ENCODE measurements around the gene CDC27.
"Not testable (repeated sequence)": the region's sequence is repeated elsewhere in the genome, so short reads cannot be mapped to it uniquely, and the experiment has no call there.

The CDC27 gene

GRCh38 chr17:47193931-47194511 is 4.9 kb upstream of the CDC27 start:
- DNase-seq (ENCODE audit: low read depth): no peak

DNA sequence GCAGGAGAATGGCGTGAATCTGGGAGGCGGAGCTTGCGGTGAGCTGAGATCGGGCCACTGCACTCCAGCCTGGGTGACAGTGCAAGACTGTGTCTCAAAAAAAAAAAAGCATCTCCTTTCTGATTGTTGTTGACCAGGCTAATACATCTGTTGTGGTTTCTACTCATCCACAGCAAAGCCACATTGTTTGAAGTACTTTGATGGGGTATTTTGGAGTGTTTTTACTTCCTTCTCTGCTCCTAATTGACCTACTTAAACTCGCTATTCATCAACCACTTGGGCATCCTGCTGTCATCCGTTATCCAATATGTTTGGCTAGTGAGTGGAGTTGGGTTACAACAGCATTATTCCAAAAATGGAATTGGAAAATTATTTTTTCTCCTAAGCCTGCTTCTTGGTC is 3.5 kb upstream of the CDC27 start:
- no peak for DNase-seq (ENCODE audit: low read depth)

GRCh38 chr17:47190770-47191169 is 1.7 kb upstream of the CDC27 start:
- no peak for DNase-seq (ENCODE audit: low read depth)

- no peak for DNase-seq (ENCODE audit: low read depth)
Measured at GRCh38 chr17:47190243-47190642, 1.1 kb upstream of the CDC27 start.

DNA sequence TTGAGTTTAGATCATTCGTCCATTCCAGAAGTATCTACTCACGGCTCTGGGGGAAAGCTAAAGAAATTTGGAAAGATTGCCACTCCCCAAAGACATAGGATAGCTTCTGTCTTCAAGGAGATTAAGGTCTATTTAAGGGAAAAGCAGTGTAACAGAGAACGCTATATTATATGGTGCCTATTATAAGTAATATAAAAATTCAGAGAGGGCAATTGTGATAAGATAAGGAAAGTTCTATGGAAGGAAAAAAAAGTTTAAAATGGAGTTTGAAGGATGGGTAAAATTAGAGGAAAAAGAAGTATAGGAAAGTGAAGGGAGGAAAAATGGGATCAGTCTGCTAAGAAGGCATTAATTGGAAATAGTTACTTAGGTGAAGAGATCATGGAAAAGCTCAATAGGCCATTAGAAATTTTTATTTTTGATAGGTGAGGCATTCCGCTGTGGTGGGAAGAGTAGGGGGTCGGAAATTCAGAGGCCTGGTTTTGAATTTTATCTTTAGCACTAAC is 690 bp upstream of the CDC27 start:
- DNase-seq (ENCODE audit: low read depth): no peak

DNA sequence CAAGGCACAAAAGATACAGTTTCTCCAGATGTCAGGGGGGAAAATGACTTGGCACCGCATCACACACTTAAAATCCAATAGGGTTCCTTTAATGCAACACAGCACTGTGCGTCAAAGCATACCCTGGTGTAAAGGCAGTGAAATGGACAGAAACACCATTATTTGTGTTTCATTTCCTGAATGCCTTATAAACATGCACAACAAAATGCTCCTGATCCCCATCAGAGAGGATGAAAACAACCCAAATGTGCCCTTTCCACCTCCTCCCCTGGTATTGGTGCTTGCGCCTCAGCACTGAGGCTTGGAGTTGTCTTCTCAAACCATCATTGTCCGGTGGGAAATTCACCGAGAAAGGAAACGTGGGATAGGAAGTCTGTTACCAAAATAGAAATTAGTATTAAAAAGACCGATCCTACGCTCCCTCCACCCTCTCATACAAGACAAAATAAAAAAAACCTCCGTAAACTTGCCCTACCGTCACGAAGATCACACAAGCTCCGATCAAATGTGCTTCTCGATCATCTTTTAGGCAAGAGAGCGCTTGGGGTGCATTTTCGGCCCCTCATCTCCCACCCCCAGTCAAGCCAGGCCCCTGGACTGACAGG is 722 bp downstream of the CDC27 start:
- peak; percentile 46 for DNase-seq (ENCODE audit: low read depth)

GRCh38 chr17:47184681-47185080 is 4.4 kb downstream of the CDC27 start:
- DNase-seq (ENCODE audit: low read depth): no peak

DNA sequence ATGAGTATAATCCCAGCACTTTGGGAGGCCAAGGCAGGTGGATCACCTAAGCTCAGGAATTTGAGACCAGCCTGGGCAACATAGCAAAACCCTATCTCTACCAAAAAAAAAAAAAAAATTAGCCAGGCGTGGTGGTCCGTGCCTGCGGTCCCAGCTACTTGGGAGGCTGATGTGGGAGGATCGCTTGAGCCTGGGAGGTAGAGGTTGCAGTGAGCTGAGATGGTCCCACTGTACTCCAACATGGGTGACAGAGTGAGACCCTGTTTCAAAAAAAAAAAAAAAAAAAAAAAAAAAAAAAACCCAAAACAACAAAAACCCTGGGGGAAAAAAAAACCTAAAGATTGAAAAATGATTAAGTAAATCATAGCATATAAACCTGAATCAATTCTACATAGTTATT is 8.1 kb downstream of the CDC27 start:
- DNase-seq (ENCODE audit: low read depth): not testable (repeated sequence)

DNA sequence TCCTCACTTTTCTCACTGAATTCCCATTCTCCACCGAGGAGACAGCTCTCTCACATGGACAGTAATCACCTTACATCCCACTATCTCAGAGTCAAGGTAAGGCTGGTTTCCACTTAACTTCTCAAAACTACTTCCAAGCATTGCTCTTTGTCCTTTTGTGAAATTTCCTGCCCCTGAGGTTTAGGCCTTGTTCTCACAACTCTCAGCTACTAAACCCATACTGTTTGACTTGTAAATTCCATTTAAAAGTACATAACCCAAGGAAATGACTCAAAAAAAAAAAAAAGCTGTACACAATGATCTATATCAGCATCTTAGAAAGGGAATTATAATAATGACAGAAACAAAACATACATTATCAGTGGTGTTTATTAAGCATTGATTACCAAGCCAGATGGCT is 8.8 kb downstream of the CDC27 start:
- no peak for DNase-seq (ENCODE audit: low read depth)

GRCh38 chr17:47179141-47179540 is 10.0 kb downstream of the CDC27 start:
- no peak for DNase-seq (ENCODE audit: low read depth)

DNA sequence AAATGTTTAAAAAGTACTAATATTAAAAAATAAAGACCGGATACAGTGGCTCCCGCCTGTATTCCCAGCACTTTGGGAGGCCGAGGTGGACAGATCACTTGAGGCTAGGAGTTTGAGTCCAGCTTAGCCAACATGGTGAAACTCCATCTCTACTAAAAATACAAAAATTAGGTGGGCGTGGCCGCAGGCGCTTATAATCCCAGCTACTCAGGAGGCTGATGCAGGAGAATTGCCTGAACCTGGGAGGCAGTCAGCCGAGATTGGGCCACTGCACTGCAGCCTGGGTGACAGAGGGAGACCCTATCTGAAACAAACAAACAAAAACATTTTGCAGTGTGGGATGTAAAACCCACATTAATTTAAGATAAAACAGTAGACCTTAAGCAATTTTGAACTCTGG is 11.8 kb downstream of the CDC27 start:
- no peak for DNase-seq (ENCODE audit: low read depth)

DNA sequence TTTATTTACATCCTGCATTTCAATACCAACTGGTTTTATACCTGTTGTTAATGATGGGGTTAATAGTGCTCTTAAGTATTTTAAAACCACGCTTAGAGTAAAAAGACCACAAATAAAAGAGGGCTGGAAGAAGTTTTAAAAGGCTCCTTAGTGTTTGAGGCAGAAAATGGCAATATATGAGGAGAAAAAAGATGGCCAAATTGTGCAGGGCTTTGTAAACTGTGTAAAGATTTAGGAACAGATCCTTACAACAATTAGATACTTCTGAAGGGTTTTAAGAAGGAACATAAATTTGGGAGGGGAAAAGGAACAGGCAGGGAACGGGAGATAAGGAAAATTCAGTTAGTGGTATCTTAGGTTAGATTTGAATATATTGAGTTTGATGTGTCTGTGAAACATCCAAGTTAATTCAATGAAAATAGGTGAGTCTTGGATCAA is 12.7 kb downstream of the CDC27 start:
- DNase-seq (ENCODE audit: low read depth): no peak

- DNase-seq (ENCODE audit: low read depth): not testable (repeated sequence)
Measured at GRCh38 chr17:47174823-47175222, 14.3 kb downstream of the CDC27 start.

DNA sequence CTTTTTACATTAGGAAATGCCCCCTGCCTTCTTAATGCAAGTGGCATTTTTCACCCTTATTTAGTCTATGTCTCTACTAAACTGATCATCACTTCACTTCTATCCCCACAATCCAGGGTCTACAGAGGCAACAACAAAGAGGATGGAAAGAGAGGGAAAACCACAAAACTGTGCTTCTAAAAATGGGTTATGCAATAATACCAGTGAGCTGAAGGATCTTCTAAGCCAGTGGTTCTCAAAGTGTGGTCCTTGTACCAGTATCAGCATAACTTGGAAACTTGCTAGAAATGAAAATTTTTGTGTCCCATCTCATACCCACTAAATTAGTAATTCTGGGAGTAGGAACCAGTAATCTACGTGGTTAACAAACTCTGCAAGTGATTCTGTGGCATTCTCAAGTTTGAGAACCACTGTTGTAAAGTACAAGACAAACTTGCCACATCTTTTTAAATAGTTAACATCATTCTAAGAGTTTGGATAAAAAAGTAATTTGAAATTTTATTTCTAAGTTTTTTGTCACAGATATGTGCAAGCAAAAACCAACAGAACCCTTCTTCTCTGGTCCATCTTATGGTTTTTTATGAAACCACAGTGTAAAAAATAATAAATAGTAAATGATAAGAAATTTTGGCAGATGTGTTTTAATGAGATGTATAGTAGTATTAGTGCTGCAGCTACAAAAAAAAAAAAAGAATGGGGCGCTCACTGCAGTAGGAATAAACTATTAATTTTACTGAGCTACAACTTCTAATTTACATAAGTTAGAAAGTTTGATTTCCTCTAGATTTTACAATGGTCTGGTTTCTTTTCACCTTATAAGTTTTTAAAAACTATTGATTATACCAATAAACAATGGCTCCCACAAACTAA is 16.2 kb downstream of the CDC27 start:
- no peak for DNase-seq (ENCODE audit: low read depth)

DNA sequence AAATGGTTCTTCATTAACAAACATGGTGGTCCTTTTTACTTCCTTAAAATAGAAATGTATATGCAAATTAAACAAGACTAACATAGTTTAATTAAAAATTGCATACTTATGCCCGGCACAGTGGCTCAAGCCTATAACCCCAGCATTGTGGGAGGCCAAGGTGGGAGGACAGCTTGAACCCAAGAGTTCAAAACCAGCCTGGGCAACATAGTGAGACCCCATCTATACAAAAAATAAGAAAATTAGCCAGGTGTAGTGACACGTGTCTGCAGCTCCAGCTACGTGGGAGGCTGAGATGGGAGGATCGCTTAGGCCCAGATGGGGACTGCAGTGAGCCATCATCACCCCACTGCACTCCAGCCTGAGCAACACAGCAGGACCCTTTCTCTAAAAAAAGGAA is 18.4 kb downstream of the CDC27 start:
- DNase-seq (ENCODE audit: low read depth): no peak

GRCh38 chr17:47168896-47169295 is 20.2 kb downstream of the CDC27 start:
- not testable (repeated sequence) for DNase-seq (ENCODE audit: low read depth)

- DNase-seq (ENCODE audit: low read depth): not testable (repeated sequence)
Measured at GRCh38 chr17:47166854-47167253, 22.2 kb downstream of the CDC27 start.

- DNase-seq (ENCODE audit: low read depth): no peak
Measured at GRCh38 chr17:47165137-47165536, 24.0 kb downstream of the CDC27 start.

GRCh38 chr17:47164263-47164662 is 24.8 kb downstream of the CDC27 start:
- no peak for DNase-seq (ENCODE audit: low read depth)

DNA sequence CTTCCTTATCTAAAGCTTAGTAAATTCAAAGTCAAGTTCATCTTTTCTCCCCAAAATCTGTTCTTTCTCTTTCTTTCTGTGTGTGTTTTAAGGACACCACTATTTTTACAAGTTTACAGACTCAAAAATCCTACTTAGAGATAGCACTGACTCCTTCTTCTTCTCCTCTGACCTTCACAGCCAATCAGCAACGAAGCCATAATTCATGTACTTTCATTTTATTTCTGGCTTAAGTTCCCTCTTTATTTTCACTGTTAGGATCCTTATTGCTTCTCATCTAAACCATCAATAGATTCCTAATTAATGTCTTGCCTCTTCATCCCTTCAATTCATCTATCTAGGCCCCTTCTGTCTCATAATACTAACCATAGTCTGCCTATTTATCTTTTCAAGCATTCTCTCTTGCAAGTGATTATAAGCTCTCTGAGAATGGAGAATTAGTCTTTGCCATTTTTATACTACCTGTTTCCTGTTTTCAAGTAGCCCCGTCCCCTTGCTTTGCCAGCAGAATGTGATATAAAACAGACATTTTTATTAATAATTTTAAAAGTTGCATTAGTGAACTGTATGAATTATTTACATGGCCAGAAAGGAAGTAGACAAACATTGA is 27.0 kb downstream of the CDC27 start:
- DNase-seq (ENCODE audit: low read depth): no peak

GRCh38 chr17:47159315-47159714 is 29.8 kb downstream of the CDC27 start:
- no peak for DNase-seq (ENCODE audit: low read depth)

GRCh38 chr17:47145351-47145750 is 43.7 kb downstream of the CDC27 start:
- no peak for DNase-seq (ENCODE audit: low read depth)

DNA sequence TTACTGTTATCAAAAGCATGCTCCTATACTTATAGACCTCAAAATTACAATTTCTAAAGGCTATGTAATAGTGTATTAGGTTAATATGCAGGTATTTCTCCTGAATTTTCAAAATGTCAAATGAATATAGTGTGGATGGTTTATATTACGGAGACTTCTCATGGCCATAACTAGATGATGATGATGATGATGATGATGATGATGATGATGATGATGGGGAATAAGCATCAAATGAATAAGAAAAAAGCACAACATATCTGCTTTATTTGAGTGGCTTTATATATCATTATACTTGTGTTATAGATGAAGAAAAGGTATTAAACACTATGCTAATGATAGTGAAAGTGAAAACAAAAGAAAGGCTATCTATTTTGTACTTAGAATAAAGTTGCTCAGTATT is 53.9 kb downstream of the CDC27 start:
- DNase-seq (ENCODE audit: low read depth): no peak
